ENCODE data around the gene UBALD2. TPM values are rescaled to one million over a fixed set of nuclear protein-coding genes. Genes with fewer than 3 reads are reported as not detected.

UBALD2 gene
- total and polyA plus RNA-seq, 2 of the 13 experiments (the other 11 are each of a cell fraction or from before 2014, with no cell fraction given), result 3.3 to 89.7 TPM

GRCh38 chr17:76266244-76266938 lies 1.2 kb downstream of the UBALD2 start (continued):
- TF ChIP-seq, protein P1, sequence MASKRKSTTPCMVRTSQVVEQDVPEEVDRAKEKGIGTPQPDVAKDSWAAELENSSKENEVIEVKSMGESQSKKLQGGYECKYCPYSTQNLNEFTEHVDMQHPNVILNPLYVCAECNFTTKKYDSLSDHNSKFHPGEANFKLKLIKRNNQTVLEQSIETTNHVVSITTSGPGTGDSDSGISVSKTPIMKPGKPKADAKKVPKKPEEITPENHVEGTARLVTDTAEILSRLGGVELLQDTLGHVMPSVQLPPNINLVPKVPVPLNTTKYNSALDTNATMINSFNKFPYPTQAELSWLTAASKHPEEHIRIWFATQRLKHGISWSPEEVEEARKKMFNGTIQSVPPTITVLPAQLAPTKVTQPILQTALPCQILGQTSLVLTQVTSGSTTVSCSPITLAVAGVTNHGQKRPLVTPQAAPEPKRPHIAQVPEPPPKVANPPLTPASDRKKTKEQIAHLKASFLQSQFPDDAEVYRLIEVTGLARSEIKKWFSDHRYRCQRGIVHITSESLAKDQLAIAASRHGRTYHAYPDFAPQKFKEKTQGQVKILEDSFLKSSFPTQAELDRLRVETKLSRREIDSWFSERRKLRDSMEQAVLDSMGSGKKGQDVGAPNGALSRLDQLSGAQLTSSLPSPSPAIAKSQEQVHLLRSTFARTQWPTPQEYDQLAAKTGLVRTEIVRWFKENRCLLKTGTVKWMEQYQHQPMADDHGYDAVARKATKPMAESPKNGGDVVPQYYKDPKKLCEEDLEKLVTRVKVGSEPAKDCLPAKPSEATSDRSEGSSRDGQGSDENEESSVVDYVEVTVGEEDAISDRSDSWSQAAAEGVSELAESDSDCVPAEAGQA (IDR thresholded peaks at IDR 0.05; ENCODE audit: low read depth), result no peak
- TF ChIP-seq, protein P1 (CRISPR knock-in tag; IDR thresholded peaks at IDR 0.05; ENCODE audit: borderline replicate concordance), result no peak
- no peak for TF ChIP-seq ZNF367 (CRISPR knock-in tag; IDR thresholded peaks at IDR 0.05; ENCODE audit: borderline replicate concordance)
- TF ChIP-seq, protein P2, sequence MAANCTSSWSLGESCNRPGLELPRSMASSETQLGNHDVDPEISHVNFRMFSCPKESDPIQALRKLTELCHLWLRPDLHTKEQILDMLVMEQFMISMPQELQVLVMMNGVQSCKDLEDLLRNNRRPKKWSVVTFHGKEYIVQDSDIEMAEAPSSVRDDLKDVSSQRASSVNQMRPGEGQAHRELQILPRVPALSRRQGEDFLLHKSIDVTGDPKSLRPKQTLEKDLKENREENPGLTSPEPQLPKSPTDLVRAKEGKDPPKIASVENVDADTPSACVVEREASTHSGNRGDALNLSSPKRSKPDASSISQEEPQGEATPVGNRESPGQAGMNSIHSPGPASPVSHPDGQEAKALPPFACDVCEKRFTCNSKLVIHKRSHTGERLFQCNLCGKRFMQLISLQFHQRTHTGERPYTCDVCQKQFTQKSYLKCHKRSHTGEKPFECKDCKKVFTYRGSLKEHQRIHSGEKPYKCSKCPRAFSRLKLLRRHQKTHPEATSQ (CRISPR knock-in tag; IDR thresholded peaks at IDR 0.05; ENCODE audit: borderline replicate concordance), result no peak
- 0 out of 2 replicates have a peak, but pooled peaks have one; percentile 22 for TF ChIP-seq ETV5 (CRISPR knock-in tag; IDR thresholded peaks at IDR 0.05; ENCODE audit: borderline replicate concordance)
- TF ChIP-seq DZIP1 (CRISPR knock-in tag; IDR thresholded peaks at IDR 0.05), result no peak
- TF ChIP-seq CREB3 (CRISPR knock-in tag; IDR thresholded peaks at IDR 0.05), result no peak
- TF ChIP-seq HDAC2 (CRISPR knock-in tag; IDR thresholded peaks at IDR 0.05), result peak; percentile 60; the same call in 1 of the 2 replicates
- TF ChIP-seq, protein P3, sequence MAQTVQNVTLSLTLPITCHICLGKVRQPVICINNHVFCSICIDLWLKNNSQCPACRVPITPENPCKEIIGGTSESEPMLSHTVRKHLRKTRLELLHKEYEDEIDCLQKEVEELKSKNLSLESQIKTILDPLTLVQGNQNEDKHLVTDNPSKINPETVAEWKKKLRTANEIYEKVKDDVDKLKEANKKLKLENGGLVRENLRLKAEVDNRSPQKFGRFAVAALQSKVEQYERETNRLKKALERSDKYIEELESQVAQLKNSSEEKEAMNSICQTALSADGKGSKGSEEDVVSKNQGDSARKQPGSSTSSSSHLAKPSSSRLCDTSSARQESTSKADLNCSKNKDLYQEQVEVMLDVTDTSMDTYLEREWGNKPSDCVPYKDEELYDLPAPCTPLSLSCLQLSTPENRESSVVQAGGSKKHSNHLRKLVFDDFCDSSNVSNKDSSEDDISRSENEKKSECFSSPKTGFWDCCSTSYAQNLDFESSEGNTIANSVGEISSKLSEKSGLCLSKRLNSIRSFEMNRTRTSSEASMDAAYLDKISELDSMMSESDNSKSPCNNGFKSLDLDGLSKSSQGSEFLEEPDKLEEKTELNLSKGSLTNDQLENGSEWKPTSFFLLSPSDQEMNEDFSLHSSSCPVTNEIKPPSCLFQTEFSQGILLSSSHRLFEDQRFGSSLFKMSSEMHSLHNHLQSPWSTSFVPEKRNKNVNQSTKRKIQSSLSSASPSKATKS (CRISPR knock-in tag; IDR thresholded peaks at IDR 0.05), result no peak
- TF ChIP-seq ERF (CRISPR knock-in tag; IDR thresholded peaks at IDR 0.05), result no peak
- TF ChIP-seq ATAD3A (CRISPR knock-in tag; IDR thresholded peaks at IDR 0.05), result no peak
- TF ChIP-seq ZBTB33 (CRISPR knock-in tag; IDR thresholded peaks at IDR 0.05), result no peak
- TF ChIP-seq DMAP1 (CRISPR knock-in tag; IDR thresholded peaks at IDR 0.05), result peak; percentile 42; the same call in 1 of the 2 replicates
- TF ChIP-seq CEBPG (CRISPR knock-in tag; IDR thresholded peaks at IDR 0.05), result no peak

All from HepG2 (cell line).